KMS-11 (cell line): ENCODE data around the gene TMPRSS9.

Experiments
- H2AFZ ChIP-seq: fragments of 200-600 bp; sonication (generic); 2 replicates; pipeline ENCODE4 v1.6.1; 2016; ENCODE audit warnings: antibody characterized with exemption, mixed run types, low read depth
- H3K27ac ChIP-seq: fragments of 200-600 bp; sonication (generic); 2 replicates; pipeline ENCODE4 v1.6.1; 2016; ENCODE audit warnings: mild to moderate bottlenecking, mixed run types
- H3K27me3 ChIP-seq: fragments of 200-600 bp; sonication (generic); 2 replicates; pipeline ENCODE4 v1.6.1; 2017; ENCODE audit warnings: mild to moderate bottlenecking, low read depth, mixed run types, moderate library complexity; ENCODE audit not compliant: insufficient read depth
- H3K36me3 ChIP-seq: fragments of 200-600 bp; sonication (generic); 2 replicates; pipeline ENCODE4 v1.6.1; 2017; ENCODE audit warnings: mild to moderate bottlenecking, mixed run types; ENCODE audit not compliant: insufficient read depth
- H3K4me1 ChIP-seq: fragments of 200-600 bp; sonication (generic); 2 replicates; pipeline ENCODE4 v1.6.1; 2016; ENCODE audit warnings: mild to moderate bottlenecking, low read depth, mixed run types; ENCODE audit not compliant: poor library complexity, severe bottlenecking
- H3K4me2 ChIP-seq: fragments of 200-600 bp; sonication (generic); 2 replicates; pipeline ENCODE4 v1.7.0; 2016; ENCODE audit warnings: mild to moderate bottlenecking, mixed run types
- H3K4me3 ChIP-seq: fragments of 200-600 bp; sonication (generic); IDR thresholded peaks from 2 replicates; pipeline ENCODE4 v1.6.1; 2017; ENCODE audit warnings: low read depth, low read length, mixed read lengths; ENCODE audit not compliant: insufficient read depth
- H3K79me2 ChIP-seq: fragments of 200-600 bp; sonication (generic); 2 replicates; pipeline ENCODE4 v1.6.1; 2016; ENCODE audit warnings: low read depth, mixed run types; ENCODE audit not compliant: insufficient read depth
- H3K9ac ChIP-seq: fragments of 200-600 bp; sonication (generic); 2 replicates; pipeline ENCODE4 v1.6.1; 2016; ENCODE audit warnings: mild to moderate bottlenecking, mixed run types
- H4K20me1 ChIP-seq: fragments of 200-600 bp; sonication (generic); 2 replicates; pipeline ENCODE4 v1.6.1; 2016; ENCODE audit warnings: mild to moderate bottlenecking, mixed run types; ENCODE audit not compliant: insufficient read depth
- TF ChIP-seq, protein P1 (sequence below): fragments of 200-600 bp; sonication (generic); conservative IDR thresholded peaks from 2 replicates; pipeline ENCODE4 v1.6.1; 2017; ENCODE audit warnings: low read depth, mild to moderate bottlenecking, antibody characterized with exemption, low read length, moderate library complexity, mixed read lengths

Gene TMPRSS9

DNA sequence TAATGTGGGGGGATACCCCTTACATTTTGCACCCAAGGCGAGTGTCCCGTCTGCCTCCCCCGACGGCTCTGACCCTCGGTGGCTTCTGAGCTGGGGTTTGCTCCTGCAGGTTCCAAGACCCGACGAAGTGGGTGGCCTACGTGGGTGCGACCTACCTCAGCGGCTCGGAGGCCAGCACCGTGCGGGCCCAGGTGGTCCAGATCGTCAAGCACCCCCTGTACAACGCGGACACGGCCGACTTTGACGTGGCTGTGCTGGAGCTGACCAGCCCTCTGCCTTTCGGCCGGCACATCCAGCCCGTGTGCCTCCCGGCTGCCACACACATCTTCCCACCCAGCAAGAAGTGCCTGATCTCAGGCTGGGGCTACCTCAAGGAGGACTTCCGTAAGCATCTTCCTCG lies 48.2 kb downstream of the TMPRSS9 start:
- H3K79me2 ChIP-seq, result no peaks in the 10 kb centered on the region
- TF ChIP-seq, protein P1, sequence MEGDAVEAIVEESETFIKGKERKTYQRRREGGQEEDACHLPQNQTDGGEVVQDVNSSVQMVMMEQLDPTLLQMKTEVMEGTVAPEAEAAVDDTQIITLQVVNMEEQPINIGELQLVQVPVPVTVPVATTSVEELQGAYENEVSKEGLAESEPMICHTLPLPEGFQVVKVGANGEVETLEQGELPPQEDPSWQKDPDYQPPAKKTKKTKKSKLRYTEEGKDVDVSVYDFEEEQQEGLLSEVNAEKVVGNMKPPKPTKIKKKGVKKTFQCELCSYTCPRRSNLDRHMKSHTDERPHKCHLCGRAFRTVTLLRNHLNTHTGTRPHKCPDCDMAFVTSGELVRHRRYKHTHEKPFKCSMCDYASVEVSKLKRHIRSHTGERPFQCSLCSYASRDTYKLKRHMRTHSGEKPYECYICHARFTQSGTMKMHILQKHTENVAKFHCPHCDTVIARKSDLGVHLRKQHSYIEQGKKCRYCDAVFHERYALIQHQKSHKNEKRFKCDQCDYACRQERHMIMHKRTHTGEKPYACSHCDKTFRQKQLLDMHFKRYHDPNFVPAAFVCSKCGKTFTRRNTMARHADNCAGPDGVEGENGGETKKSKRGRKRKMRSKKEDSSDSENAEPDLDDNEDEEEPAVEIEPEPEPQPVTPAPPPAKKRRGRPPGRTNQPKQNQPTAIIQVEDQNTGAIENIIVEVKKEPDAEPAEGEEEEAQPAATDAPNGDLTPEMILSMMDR, result no peak
- no peak overlapping the region for H3K27ac ChIP-seq
- H4K20me1 ChIP-seq, result no peaks in the 10 kb centered on the region
- no peak overlapping the region for H2AFZ ChIP-seq
- H3K4me3 ChIP-seq, result no peak overlapping the region
- no peak overlapping the region for H3K4me2 ChIP-seq
- H3K4me1 ChIP-seq, result no peaks in the 10 kb centered on the region
- no peaks in the 10 kb centered on the region for H3K36me3 ChIP-seq
- no peak overlapping the region for H3K9ac ChIP-seq
- H3K27me3 ChIP-seq, result no peaks in the 10 kb centered on the region

DNA sequence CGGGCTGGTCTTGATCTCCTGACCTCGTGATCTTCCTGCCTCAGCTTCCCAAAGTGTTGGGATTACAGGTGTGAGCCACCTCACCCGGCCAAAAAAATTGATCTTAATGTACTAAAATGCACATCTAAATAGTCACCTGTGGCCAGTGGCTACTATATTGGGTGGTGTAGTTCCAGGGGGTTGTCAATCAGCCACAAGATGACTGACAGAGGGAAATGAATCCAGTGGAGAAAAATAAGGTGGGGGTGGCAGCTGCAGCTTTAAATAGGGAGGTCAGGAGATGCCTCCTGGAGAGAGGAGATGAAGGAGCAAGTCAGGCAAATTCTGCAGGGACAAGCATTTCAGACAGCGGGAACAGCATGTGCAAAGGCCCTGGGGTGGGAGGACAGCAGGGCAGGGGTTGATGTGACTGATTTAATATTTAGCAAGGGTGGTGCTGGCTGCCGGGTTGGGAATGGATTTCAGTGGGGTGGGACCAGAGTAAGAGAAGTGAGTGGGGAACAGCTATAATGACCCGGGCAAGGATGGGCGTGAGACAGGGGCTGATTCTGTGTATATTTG lies 49.4 kb downstream of the TMPRSS9 start:
- Histone ChIP-seq H3K9ac (no peak overlapping the region), H3K4me2 (no peak overlapping the region), H2AFZ (no peak overlapping the region), H3K27ac (no peak overlapping the region), H4K20me1 (no peaks in the 10 kb centered on the region), H3K4me3 (no peak overlapping the region), H3K4me1 (no peaks in the 10 kb centered on the region), H3K79me2 (no peaks in the 10 kb centered on the region), H3K36me3 (no peaks in the 10 kb centered on the region), H3K27me3 (no peaks in the 10 kb centered on the region)
- TF ChIP-seq, protein P1, result no peak

DNA sequence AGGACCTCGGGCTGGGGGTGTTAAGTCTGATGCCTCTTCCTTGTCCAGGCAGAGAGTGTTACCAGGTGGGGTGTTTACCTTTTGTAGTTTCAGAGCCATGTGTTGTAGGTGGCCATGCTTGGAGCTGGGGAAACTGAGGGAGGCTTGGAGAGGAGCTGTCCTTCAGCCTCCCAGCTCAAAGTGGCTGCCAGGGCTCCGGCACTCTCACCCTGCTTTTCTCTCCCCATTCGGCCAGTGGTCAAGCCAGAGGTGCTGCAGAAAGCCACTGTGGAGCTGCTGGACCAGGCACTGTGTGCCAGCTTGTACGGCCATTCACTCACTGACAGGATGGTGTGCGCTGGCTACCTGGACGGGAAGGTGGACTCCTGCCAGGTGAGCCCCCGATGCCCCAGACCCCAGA lies 50.0 kb downstream of the TMPRSS9 start:
- Histone ChIP-seq H3K9ac (no peak overlapping the region), H3K27ac (no peak overlapping the region), H3K4me2 (no peak overlapping the region), H3K79me2 (no peaks in the 10 kb centered on the region), H4K20me1 (no peaks in the 10 kb centered on the region), H3K27me3 (no peaks in the 10 kb centered on the region), H3K4me1 (no peaks in the 10 kb centered on the region), H3K4me3 (no peak overlapping the region), H2AFZ (no peak overlapping the region), H3K36me3 (no peaks in the 10 kb centered on the region)
- TF ChIP-seq, protein P1, result no peak

DNA sequence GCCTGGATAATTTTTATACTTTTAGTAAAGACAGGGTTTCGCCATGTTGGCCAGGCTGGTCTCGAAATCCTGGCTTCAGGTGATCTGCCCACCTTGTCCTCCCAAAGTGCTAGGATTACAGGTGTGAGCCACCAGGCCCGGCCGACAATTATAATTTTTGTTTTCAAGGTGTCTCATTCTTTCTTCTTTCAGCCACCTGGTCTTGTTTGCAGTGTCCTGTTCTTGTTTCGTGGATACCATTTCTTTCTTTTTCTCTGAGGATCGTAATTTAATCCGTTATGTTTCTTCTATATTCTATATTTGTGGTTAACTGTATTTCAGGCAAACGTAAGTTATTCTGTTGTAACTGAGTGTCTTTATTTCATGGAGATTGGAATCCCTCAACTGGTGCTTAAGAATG lies 51.6 kb downstream of the TMPRSS9 start:
- H2AFZ ChIP-seq, result no peak overlapping the region
- TF ChIP-seq, protein P1, result no peak
- H3K4me3 ChIP-seq, result no peak overlapping the region
- H3K79me2 ChIP-seq, result no peaks in the 10 kb centered on the region
- no peaks in the 10 kb centered on the region for H3K27me3 ChIP-seq
- H4K20me1 ChIP-seq, result no peaks in the 10 kb centered on the region
- no peaks in the 10 kb centered on the region for H3K36me3 ChIP-seq
- H3K4me2 ChIP-seq, result no peak overlapping the region
- no peaks in the 10 kb centered on the region for H3K4me1 ChIP-seq
- no peak overlapping the region for H3K27ac ChIP-seq
- no peak overlapping the region for H3K9ac ChIP-seq
